DOHH2 (cell line): ENCODE data around the gene TAPT1.

Source experiments
- H3F3A ChIP-seq: fragments of 200-600 bp; sonication (generic), shearing (Covaris generic); 2 replicates; pipeline ENCODE4 v1.6.0; 2016; ENCODE audit warnings: antibody characterized with exemption, mild to moderate bottlenecking; ENCODE audit not compliant: control insufficient read depth, insufficient read depth
- H3K27ac ChIP-seq: fragments of 200-600 bp; sonication (generic); 2 replicates; pipeline ENCODE4 v1.5.1; 2014; ENCODE audit warnings: low read depth, mild to moderate bottlenecking, low read length, moderate library complexity
- H3K27me3 ChIP-seq: fragments of 200-600 bp; sonication (generic); 2 replicates; pipeline ENCODE4 v1.6.1; 2014; ENCODE audit warnings: mild to moderate bottlenecking, low read length, mixed read lengths; ENCODE audit not compliant: control insufficient read depth
- H3K36me3 ChIP-seq: fragments of 200-600 bp; sonication (generic); 2 replicates; pipeline ENCODE4 v1.6.1; 2014; ENCODE audit warnings: mild to moderate bottlenecking, low read length, moderate library complexity, mixed read lengths; ENCODE audit not compliant: control insufficient read depth
- H3K4me1 ChIP-seq: fragments of 200-600 bp; sonication (generic); 2 replicates; pipeline ENCODE4 v1.6.1; 2014; ENCODE audit warnings: mild to moderate bottlenecking, low read length, mixed read lengths; ENCODE audit not compliant: control insufficient read depth
- H3K4me2 ChIP-seq: fragments of 200-600 bp; sonication (generic); 2 replicates; pipeline ENCODE4 v1.6.0; 2014; ENCODE audit warnings: mild to moderate bottlenecking, low read length, moderate library complexity
- H3K4me3 ChIP-seq: fragments of 200-600 bp; sonication (generic); 2 replicates; pipeline ENCODE4 v1.5.1; 2014; ENCODE audit warnings: mild to moderate bottlenecking, low read length, mixed read lengths
- H3K79me2 ChIP-seq: fragments of 200-600 bp; sonication (generic); 2 replicates; pipeline ENCODE4 v1.6.1; 2014; ENCODE audit warnings: mild to moderate bottlenecking, low read length, mixed read lengths; ENCODE audit not compliant: control insufficient read depth
- H3K9me2 ChIP-seq: fragments of 200-600 bp; sonication (generic); replicated peaks from 2 replicates; pipeline ENCODE4 v1.6.1; 2014; ENCODE audit warnings: mild to moderate bottlenecking, low read length, mixed read lengths; ENCODE audit not compliant: control insufficient read depth
- H3K9me3 ChIP-seq: fragments of 200-600 bp; sonication (generic); 2 replicates; pipeline ENCODE4 v1.6.1; 2014; ENCODE audit warnings: antibody characterized with exemption, low read length, mixed read lengths; ENCODE audit not compliant: control insufficient read depth, insufficient read depth
- H4K20me1 ChIP-seq: fragments of 200-600 bp; sonication (generic); 2 replicates; pipeline ENCODE4 v1.6.0; 2014; ENCODE audit warnings: low read depth, mild to moderate bottlenecking, antibody characterized with exemption, low read length, moderate library complexity; ENCODE audit not compliant: control insufficient read depth, insufficient read depth
- EZH2phosphoT487 ChIP-seq: fragments of 200-600 bp; sonication (generic); IDR thresholded peaks from 2 replicates; pipeline ENCODE4 v1.6.1; 2017; ENCODE audit warnings: borderline replicate concordance, mild to moderate bottlenecking, antibody characterized with exemption, low read length, moderate library complexity, mixed read lengths
- TF ChIP-seq, protein P1 (sequence below): fragments of 200-600 bp; sonication (generic); IDR thresholded peaks from one replicate; pipeline ENCODE4 v1.5.1; 2014; ENCODE audit warnings: antibody characterized with exemption, mild to moderate bottlenecking, low read depth, low read length; ENCODE audit not compliant: poor library complexity, severe bottlenecking

The TAPT1 gene

DNA sequence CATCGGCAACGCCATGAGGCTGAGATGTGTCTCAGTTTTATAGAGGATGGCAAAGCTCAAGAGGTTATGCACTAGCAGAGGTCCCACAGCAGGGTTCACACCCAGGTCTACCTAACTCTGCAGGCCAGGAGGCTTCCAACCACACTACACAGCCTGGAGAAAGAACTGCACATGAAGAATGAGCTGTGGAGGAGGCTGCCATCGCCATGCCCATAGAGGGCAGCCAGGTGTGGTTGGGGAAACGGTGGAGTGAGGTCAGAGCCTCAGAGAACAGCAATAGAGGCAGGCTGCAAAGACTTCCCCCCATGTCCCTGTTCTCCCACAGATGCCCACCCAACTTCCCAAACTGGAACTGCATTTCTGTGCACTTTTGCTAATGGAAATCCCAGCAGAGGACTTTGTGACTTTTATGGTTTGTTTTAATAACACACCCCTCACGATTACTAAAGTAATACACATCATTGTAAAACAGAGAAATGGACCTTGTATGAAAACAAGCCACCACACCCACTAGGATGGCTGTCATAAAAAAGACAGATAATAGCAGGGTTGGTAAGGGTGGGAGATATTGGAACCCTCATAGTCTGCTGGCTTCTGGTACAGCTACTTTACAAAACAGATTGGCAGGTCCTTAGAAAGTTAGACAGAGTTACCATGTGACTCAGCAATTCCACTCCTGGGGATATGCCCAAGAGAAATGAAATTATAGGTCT lies 83.5 kb downstream of the TAPT1 start:
- Histone ChIP-seq H3K4me3 (no peak overlapping the region), H3K9me3 (peaks cover 4% of the 10 kb centered on the region; the same call in 1 of the 2 replicates), H3K9me2 (no peaks in the 10 kb centered on the region; the same call in 1 of the 2 replicates), H3K27ac (no peak overlapping the region), H3K79me2 (no peaks in the 10 kb centered on the region), H3F3A (no peaks in the 10 kb centered on the region), H3K4me1 (no peaks in the 10 kb centered on the region), H3K4me2 (no peak overlapping the region), H3K36me3 (no peaks in the 10 kb centered on the region), H4K20me1 (no peaks in the 10 kb centered on the region), H3K27me3 (no peaks in the 10 kb centered on the region; the same call in 1 of the 2 replicates)
- TF ChIP-seq, protein P1, sequence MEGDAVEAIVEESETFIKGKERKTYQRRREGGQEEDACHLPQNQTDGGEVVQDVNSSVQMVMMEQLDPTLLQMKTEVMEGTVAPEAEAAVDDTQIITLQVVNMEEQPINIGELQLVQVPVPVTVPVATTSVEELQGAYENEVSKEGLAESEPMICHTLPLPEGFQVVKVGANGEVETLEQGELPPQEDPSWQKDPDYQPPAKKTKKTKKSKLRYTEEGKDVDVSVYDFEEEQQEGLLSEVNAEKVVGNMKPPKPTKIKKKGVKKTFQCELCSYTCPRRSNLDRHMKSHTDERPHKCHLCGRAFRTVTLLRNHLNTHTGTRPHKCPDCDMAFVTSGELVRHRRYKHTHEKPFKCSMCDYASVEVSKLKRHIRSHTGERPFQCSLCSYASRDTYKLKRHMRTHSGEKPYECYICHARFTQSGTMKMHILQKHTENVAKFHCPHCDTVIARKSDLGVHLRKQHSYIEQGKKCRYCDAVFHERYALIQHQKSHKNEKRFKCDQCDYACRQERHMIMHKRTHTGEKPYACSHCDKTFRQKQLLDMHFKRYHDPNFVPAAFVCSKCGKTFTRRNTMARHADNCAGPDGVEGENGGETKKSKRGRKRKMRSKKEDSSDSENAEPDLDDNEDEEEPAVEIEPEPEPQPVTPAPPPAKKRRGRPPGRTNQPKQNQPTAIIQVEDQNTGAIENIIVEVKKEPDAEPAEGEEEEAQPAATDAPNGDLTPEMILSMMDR = no peak
- TF ChIP-seq EZH2phosphoT487 = no peak

DNA sequence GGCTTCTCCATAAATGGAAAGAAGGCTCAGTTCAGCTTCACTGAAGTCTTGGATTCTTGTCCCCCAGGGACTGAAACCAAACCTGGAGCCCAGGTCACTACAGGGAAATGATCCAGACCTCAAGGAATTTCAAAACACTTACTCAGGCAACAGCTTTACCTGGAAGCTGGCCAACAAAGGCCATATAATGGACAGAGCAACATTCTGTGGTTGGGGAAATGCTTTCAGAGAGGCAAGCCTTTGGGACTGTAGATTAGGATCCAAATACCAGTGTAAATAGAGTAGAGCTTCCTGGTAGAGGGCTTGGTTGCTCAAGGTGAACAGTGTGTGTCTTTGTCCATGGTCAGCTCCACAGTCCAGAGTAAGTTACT lies 85.4 kb downstream of the TAPT1 start:
- no peak overlapping the region for H3K4me3 ChIP-seq
- H3K27me3 ChIP-seq = no peaks in the 10 kb centered on the region; the same call in 1 of the 2 replicates
- no peak for TF ChIP-seq EZH2phosphoT487
- TF ChIP-seq, protein P1 = no peak
- H3K4me2 ChIP-seq = no peak overlapping the region
- no peaks in the 10 kb centered on the region for H3F3A ChIP-seq
- no peaks in the 10 kb centered on the region for H3K4me1 ChIP-seq
- H3K79me2 ChIP-seq = no peaks in the 10 kb centered on the region
- no peaks in the 10 kb centered on the region; the same call in 1 of the 2 replicates for H3K9me2 ChIP-seq
- H3K27ac ChIP-seq = no peak overlapping the region
- no peaks in the 10 kb centered on the region for H4K20me1 ChIP-seq
- H3K9me3 ChIP-seq = peaks cover 4% of the 10 kb centered on the region; the same call in 1 of the 2 replicates
- no peaks in the 10 kb centered on the region for H3K36me3 ChIP-seq

DNA sequence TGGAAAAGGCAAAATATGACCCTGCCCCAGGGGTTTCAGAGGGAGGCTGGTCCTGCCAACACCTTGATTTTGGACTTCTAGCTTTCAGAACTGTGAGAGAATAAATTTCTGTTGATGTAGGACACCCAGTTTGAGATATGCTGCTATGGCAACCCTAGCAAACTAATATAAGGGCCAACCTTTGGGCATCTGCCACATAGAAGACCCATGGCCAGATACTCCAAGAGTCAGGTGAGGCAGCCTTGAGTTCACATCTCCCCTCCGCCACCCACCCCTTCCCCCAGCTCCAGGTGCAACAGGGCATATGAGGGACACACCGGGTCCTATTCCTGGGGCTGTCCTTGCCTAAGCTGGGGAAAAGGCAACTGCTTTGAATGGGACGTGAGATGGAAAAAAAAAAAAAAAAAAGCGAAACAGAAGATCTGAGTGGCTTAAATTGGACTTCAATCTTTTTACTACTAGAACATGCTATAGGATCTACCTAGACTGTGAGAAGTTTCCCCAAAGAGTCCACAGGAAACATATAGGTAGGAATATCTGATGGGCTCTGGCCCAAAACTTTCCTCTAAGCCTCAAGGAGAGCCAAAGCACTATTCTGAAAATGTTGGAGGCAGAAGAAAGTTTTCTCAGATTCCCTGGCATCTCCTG lies 85.9 kb downstream of the TAPT1 start:
- no peak overlapping the region for H3K4me3 ChIP-seq
- no peak overlapping the region for H3K27ac ChIP-seq
- H3K9me2 ChIP-seq = no peaks in the 10 kb centered on the region; the same call in 1 of the 2 replicates
- TF ChIP-seq, protein P1 = no peak
- TF ChIP-seq EZH2phosphoT487 = no peak
- H3K79me2 ChIP-seq = no peaks in the 10 kb centered on the region
- H3K36me3 ChIP-seq = no peaks in the 10 kb centered on the region
- H3K27me3 ChIP-seq = no peaks in the 10 kb centered on the region; the same call in 1 of the 2 replicates
- no peak overlapping the region for H3K4me2 ChIP-seq
- no peaks in the 10 kb centered on the region for H4K20me1 ChIP-seq
- peaks cover 4% of the 10 kb centered on the region; the same call in 1 of the 2 replicates for H3K9me3 ChIP-seq
- H3F3A ChIP-seq = no peaks in the 10 kb centered on the region
- no peaks in the 10 kb centered on the region for H3K4me1 ChIP-seq
